SK-N-SH treated with all-trans-retinoic acid at 6 μM for 48 hours (cell line): ENCODE results near the gene PGGHG.

ENCODE experiments used
- ISL1 ChIP-seq: fragments of 250-450 bp; sonication (Bioruptor Pico); IDR thresholded peaks from 2 replicates; pipeline ENCODE4 v2.1.2; 2022; ENCODE audit warnings: mild to moderate bottlenecking, moderate library complexity
- OSR1 ChIP-seq: fragments of 250-450 bp; sonication (Bioruptor Pico); IDR thresholded peaks from 2 replicates; pipeline ENCODE4 v1.8.0; 2022; ENCODE audit warnings: moderate library complexity, mild to moderate bottlenecking, inconsistent platforms
- PPARA ChIP-seq: fragments of 250-450 bp; sonication (Bioruptor Pico); IDR thresholded peaks from 2 replicates; pipeline ENCODE4 v1.5.0; 2020; ENCODE audit warnings: mild to moderate bottlenecking, borderline replicate concordance
- SNAI2 ChIP-seq: fragments of 250-450 bp; sonication (Bioruptor Pico); IDR thresholded peaks from 2 replicates; pipeline ENCODE4 v1.5.0; 2020; ENCODE audit warnings: mild to moderate bottlenecking, moderate library complexity
- TF ChIP-seq, protein P1 (sequence below): fragments of 250-450 bp; sonication (Bioruptor Pico); IDR thresholded peaks from 2 replicates; pipeline ENCODE4 v1.5.1; 2021; ENCODE audit warnings: mild to moderate bottlenecking, moderate library complexity
- TF ChIP-seq, protein P2 (sequence below): fragments of 250-450 bp; sonication (Bioruptor Pico); IDR thresholded peaks from 2 replicates; pipeline ENCODE4 v1.5.0; 2020; ENCODE audit warnings: mild to moderate bottlenecking, moderate library complexity
- TF ChIP-seq, protein P3 (sequence below): fragments of 250-450 bp; sonication (Bioruptor Pico); IDR thresholded peaks from 2 replicates; pipeline ENCODE4 v1.8.0; 2020; ENCODE audit warnings: mild to moderate bottlenecking, moderate library complexity, borderline replicate concordance

DNA sequence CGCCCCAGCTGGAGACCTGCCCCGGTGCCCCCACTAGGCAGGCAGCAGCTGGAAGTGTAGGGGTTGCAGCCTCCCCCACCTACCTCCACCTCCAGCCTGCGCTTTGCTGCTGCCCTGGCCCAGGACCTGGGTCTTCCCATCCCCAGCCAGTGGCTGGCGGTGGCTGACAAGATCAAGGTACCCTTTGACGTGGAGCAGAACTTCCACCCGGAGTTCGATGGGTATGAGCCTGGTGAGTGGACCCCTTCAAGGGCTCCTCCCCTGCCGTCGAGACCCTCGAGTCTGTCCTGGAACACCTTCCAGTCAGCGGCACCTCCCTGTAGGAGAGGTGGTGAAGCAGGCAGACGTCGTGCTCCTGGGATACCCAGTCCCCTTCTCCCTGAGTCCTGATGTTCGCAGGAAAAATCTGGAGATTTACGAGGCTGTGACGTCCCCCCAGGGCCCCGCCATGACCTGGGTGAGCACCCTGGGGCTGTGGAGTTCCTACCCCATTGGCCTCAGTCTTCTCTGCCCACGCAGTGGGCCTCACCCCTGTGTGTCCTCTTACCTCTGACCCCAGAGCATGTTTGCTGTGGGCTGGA is 4.4 kb downstream of the PGGHG start:
- TF ChIP-seq, protein P1, sequence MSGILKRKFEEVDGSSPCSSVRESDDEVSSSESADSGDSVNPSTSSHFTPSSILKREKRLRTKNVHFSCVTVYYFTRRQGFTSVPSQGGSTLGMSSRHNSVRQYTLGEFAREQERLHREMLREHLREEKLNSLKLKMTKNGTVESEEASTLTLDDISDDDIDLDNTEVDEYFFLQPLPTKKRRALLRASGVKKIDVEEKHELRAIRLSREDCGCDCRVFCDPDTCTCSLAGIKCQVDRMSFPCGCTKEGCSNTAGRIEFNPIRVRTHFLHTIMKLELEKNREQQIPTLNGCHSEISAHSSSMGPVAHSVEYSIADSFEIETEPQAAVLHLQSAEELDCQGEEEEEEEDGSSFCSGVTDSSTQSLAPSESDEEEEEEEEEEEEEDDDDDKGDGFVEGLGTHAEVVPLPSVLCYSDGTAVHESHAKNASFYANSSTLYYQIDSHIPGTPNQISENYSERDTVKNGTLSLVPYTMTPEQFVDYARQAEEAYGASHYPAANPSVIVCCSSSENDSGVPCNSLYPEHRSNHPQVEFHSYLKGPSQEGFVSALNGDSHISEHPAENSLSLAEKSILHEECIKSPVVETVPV (CRISPR knock-in tag) = no peak
- TF ChIP-seq, protein P2, sequence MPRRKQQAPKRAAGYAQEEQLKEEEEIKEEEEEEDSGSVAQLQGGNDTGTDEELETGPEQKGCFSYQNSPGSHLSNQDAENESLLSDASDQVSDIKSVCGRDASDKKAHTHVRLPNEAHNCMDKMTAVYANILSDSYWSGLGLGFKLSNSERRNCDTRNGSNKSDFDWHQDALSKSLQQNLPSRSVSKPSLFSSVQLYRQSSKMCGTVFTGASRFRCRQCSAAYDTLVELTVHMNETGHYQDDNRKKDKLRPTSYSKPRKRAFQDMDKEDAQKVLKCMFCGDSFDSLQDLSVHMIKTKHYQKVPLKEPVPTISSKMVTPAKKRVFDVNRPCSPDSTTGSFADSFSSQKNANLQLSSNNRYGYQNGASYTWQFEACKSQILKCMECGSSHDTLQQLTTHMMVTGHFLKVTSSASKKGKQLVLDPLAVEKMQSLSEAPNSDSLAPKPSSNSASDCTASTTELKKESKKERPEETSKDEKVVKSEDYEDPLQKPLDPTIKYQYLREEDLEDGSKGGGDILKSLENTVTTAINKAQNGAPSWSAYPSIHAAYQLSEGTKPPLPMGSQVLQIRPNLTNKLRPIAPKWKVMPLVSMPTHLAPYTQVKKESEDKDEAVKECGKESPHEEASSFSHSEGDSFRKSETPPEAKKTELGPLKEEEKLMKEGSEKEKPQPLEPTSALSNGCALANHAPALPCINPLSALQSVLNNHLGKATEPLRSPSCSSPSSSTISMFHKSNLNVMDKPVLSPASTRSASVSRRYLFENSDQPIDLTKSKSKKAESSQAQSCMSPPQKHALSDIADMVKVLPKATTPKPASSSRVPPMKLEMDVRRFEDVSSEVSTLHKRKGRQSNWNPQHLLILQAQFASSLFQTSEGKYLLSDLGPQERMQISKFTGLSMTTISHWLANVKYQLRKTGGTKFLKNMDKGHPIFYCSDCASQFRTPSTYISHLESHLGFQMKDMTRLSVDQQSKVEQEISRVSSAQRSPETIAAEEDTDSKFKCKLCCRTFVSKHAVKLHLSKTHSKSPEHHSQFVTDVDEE = no peak
- TF ChIP-seq ISL1 (CRISPR knock-in tag) (no peak), SNAI2 (CRISPR knock-in tag) (no peak), PPARA (no peak), OSR1 (no peak)
- TF ChIP-seq, protein P3, sequence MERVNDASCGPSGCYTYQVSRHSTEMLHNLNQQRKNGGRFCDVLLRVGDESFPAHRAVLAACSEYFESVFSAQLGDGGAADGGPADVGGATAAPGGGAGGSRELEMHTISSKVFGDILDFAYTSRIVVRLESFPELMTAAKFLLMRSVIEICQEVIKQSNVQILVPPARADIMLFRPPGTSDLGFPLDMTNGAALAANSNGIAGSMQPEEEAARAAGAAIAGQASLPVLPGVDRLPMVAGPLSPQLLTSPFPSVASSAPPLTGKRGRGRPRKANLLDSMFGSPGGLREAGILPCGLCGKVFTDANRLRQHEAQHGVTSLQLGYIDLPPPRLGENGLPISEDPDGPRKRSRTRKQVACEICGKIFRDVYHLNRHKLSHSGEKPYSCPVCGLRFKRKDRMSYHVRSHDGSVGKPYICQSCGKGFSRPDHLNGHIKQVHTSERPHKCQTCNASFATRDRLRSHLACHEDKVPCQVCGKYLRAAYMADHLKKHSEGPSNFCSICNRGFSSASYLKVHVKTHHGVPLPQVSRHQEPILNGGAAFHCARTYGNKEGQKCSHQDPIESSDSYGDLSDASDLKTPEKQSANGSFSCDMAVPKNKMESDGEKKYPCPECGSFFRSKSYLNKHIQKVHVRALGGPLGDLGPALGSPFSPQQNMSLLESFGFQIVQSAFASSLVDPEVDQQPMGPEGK (CRISPR knock-in tag) = no peak
